Suppressor macrophage (primary cell): ENCODE results near the gene MFNG.
"Not testable (repeated sequence)": the region's sequence is repeated elsewhere in the genome, so short reads cannot be mapped to it uniquely, and the experiment has no call there.

ENCODE experiments used
- DNase-seq, 4 experiments: peaks; one replicate each; pipeline ENCODE4 v3.0.0-alpha.2; 2020 to 2022

Gene MFNG

GRCh38 chr22:37472418-37473006 is 13.7 kb downstream of the MFNG start:
- DNase-seq: peak; percentile 18 to 65 (median 45)

- DNase-seq: no peak
Observed at GRCh38 chr22:37471727-37472417, 14.3 kb downstream of the MFNG start.

- DNase-seq: no peak
Observed at GRCh38 chr22:37470087-37470445, 16.1 kb downstream of the MFNG start.

- no peak for DNase-seq
Observed at GRCh38 chr22:37469416-37470086, 16.6 kb downstream of the MFNG start.

- not testable (repeated sequence) for DNase-seq
Observed at GRCh38 chr22:37468201-37468695, 17.9 kb downstream of the MFNG start.

- DNase-seq: no peak
Observed at GRCh38 chr22:37467391-37467955, 18.7 kb downstream of the MFNG start.

GRCh38 chr22:37464181-37464580 is 22.0 kb downstream of the MFNG start:
- no peak for DNase-seq

GRCh38 chr22:37462983-37463382 is 23.2 kb downstream of the MFNG start:
- DNase-seq: peak; percentile 21 to 72 (median 40)

- no peak for DNase-seq
Observed at GRCh38 chr22:37462436-37462835, 23.7 kb downstream of the MFNG start.

- DNase-seq: no peak
Observed at GRCh38 chr22:37461961-37462360, 24.2 kb downstream of the MFNG start.

GRCh38 chr22:37460684-37461083 is 25.5 kb downstream of the MFNG start:
- DNase-seq: no peak

- DNase-seq: no peak
Observed at GRCh38 chr22:37459206-37459605, 27.0 kb downstream of the MFNG start.

- DNase-seq: peak; percentile 68 to 87 (median 81)
Observed at GRCh38 chr22:37457093-37457893, 28.9 kb downstream of the MFNG start.

GRCh38 chr22:37456346-37456745 is 29.8 kb downstream of the MFNG start:
- no peak for DNase-seq

GRCh38 chr22:37455896-37456295 is 30.3 kb downstream of the MFNG start:
- DNase-seq: no peak

- peak in 3 of 4 experiments; percentile 18 to 31 (median 22) for DNase-seq
Observed at GRCh38 chr22:37454857-37455686, 31.1 kb downstream of the MFNG start.

- no peak for DNase-seq
Observed at GRCh38 chr22:37453696-37454095, 32.5 kb downstream of the MFNG start.

- no peak for DNase-seq
Observed at GRCh38 chr22:37451218-37451617, 35.0 kb downstream of the MFNG start.

GRCh38 chr22:37449331-37450001 is 36.7 kb downstream of the MFNG start:
- peak in 3 of 4 experiments; percentile 44 to 49 (median 49) for DNase-seq

GRCh38 chr22:37448516-37449127 is 37.6 kb downstream of the MFNG start:
- no peak for DNase-seq

GRCh38 chr22:37445501-37445900 is 40.7 kb downstream of the MFNG start:
- no peak for DNase-seq
